GM12874 (cell line): ENCODE measurements around the gene S100A13.

ENCODE experiments used
- CTCF ChIP-seq: IDR thresholded peaks from 2 replicates; pipeline ENCODE4 v1.5.1; 2011; ENCODE audit warnings: low read depth, mild to moderate bottlenecking, control low read depth, low read length, moderate library complexity; ENCODE audit not compliant: insufficient read depth

S100A13 gene

GRCh38 chr1:153616917-153617311 is 10.4 kb downstream of the S100A13 start:
- no peak for TF ChIP-seq CTCF

- no peak for TF ChIP-seq CTCF
Measured at GRCh38 chr1:153616144-153616916, 11.0 kb downstream of the S100A13 start, which contains the start of gene S100A14. S100A14 (minus strand) TSS chr1:153616325; CDS start chr1:153615858, 467 bp downstream.

GRCh38 chr1:153615406-153615805 is 11.9 kb downstream of the S100A13 start:
- no peak for TF ChIP-seq CTCF

- TF ChIP-seq CTCF: no peak
Measured at GRCh38 chr1:153614906-153615305, 12.4 kb downstream of the S100A13 start.

DNA sequence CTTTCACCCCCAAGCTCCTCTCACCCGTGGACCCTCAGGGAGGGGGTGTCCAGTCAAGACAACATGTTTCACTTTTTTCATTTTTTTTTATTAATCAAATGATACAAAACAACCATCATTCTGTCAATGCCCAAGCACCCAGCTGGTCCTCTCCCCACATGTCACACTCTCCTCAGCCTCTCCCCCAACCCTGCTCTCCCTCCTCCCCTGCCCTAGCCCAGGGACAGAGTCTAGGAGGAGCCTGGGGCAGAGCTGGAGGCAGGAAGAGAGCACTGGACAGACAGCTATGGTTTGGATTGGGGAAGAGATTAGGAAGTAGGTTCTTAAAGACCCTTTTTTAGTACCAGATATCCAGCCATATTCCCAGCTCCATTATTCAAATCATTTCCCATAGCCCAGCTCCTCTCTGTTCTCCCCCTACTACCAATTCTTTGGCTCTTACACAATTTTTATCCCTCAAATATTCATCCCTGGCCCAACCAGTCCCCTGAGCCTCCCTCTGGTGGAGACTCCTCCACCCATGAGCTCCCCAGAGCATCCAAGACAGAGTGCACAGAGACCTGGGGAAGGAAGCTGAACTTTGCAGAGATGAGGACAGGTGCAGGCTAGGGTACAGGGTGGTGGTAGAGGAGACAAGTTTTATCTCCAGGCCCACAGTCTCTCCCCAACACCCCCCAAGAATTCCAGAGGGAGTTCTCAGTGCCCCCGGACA is 13.0 kb downstream of the S100A13 start:
- TF ChIP-seq CTCF: no peak

DNA sequence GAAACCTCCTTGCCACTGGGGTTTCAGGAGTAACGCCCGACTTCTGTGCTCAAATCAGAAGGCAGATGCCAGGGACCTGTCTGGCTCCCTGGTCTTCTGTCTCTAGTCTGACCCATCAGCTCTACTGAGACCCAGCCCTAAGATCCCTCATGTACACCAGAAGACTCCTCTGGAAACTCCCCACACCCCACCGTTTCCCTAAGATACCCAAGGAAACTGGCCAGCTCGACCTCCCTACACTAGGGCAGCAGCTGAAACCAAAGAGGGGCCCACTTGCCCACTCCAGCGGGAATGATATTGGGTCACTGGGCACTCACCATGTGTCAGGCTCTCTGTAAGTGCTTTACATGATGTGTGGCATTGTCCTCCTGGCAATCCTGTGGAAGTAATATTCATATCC is 13.9 kb downstream of the S100A13 start:
- TF ChIP-seq CTCF: no peak

DNA sequence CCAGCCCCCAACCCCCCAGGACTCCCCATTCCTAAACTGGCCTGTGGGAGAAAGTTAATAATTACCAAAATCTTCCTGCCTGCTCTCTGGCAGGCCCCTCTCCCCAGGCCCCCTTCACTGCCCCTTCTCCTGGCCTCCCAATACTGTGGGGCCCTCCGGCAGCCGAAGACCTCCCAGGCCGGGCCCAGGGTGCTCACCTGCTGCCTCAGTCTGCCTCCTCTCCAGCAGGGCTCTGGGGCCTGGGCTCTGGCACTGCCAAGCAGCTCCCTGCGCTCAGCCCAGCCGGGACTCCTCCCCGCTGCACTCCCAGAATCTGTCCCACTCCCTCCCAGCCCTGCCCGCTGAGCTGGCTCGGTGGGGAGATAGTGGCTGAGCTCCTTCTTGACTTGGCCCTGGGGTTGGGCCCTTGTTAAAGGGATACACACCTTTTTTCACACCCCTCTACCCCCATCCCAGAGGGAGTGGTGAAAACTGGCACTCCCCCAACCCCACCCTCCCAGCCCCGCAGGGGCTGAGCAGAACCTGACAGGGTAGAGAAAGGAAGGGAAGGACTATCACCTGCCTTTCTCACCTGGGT is 14.5 kb downstream of the S100A13 start, which contains the start of gene S100A16:
TSS of gene S100A16 (minus strand) at position 383 of the 577 bp plus-strand sequence. CDS start 4,986 bp downstream, outside the sequence.
- no peak for TF ChIP-seq CTCF
